ENCODE data around the gene NDEL1.

DNA sequence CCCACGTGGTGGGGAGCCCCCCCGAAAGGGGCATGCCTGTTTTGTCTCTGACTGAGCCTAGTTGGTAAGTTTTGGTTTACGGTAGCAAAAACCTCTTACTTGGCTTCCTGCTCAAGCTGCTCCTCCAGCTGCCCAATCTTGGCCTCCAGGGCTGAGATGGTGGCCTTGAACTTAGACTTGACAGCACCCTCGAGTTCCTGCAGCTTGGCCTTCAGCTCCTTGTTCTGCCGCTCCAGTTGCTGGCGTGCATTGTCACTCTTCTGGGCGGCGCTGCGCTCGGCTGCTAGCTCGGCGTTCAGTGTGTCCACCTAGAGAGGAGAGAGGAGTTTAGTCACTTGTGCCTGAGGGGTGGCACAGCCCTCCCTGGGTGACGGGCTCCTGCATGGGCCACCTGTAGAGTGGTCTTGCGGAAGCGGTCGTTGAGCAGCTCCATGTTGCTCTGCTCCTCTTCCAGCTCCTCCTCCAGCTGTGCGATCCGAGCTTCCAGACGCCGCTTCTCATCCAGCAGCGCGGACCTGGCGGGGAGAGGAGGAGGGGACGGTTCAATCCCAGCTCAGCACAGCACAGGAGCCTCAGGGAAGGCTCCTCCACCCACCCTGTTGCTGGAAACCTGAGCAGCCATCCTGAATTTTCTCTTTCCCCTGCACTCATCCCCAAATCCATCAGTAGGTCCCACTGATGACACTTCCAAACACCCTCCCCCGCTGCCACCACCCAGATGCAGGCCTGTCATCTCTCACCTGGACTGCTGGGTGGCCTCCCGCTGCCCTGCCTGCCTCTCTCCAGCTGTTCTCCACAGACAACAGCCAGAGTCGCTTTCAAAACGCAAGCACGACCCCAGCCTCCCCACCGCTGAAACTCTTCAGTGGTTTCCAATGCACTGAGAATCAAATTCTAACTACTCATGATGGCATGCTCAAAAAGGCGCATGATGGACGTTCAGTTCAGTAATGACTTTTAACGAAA, 44.6 kb downstream of the NDEL1 start:
- no peak for TF ChIP-seq POLR2AphosphoS5 (IDR thresholded peaks at IDR 0.05; ENCODE audit: borderline replicate concordance, low read depth, low read length)
- no peak for TF ChIP-seq EZH2 (IDR thresholded peaks at IDR 0.05)
- TF ChIP-seq FOXP2 (optimal IDR thresholded peaks at IDR 0.05; ENCODE audit: control extremely low read depth, extremely low read length, insufficient read depth) = no peak

Measured in SK-N-MC (cell line).